K562 (cell line): Measurements from ENCODE around the gene RECQL5. TPM values are rescaled to one million over a fixed set of nuclear protein-coding genes. Genes with fewer than 3 reads are reported as not detected.

Experiments
- ATAC-seq: fragments of 200-7000 bp; cut with Tn5 transposase; 3 replicates; pipeline ENCODE4 v1.9.1; 2020; ENCODE audit warnings: moderate library complexity
- BruUV-seq: library from RNA; stranded (reverse); fragments of 400-500 nt; replicated peaks from 2 replicates; lab custom pipeline; 2021; lab: Mats Ljungman, UMichigan
- CTCF ChIA-PET: fragments of 300-600 bp; formaldehyde crosslinking; extraction: SDS; loops from one replicate; lab custom pipeline; 2021; ENCODE audit warnings: low intra/inter-chr PET ratio; lab: Yijun Ruan, JAX
- POLR2A ChIA-PET: fragments of 300-600, 350-650 bp; sonication (Branson Sonifier 250); formaldehyde crosslinking; extraction: SDS; loops from one replicate; lab custom pipeline; 2021; ENCODE audit warnings: antibody characterized with exemption, inconsistent platforms; lab: Yijun Ruan, JAX
- DNase-seq, 4 experiments: peaks; one replicate each; pipeline versions ENCODE4 v3.0.0 to v3.0.0-alpha.2; 2011 to 2018; ENCODE audit warnings: low spot score in 3 of 4, mixed read lengths in 3 of 4; ENCODE audit errors: extremely low read depth in 1 of 4
- FAIRE-seq: peaks from 2 replicates; lab custom pipeline; 2011; peaks lifted over from hg19 to GRCh38; lab: Jason Lieb, UNC
- H2AFZ ChIP-seq: 2 replicates; pipeline ENCODE4 v1.6.0; 2011; ENCODE audit warnings: low read depth, low read length, control low read depth, inconsistent platforms
- H3K27ac ChIP-seq: fragments of 200-600 bp; 3 replicates; pipeline ENCODE4 v1.8.0; 2011; ENCODE audit warnings: low read depth, mild to moderate bottlenecking, control low read depth, inconsistent platforms, low read length, moderate library complexity, mixed read lengths; ENCODE audit errors: extremely low read depth
- H3K27me3 ChIP-seq, 2 experiments: fragments of 300-600 bp in 1 of 2; 2 replicates in 1 of 2; 3 replicates in 1 of 2; pipeline versions ENCODE4 v1.6.0 to v1.8.0; 2011; ENCODE audit warnings: inconsistent platforms in 2 of 2, low read length in 2 of 2, mild to moderate bottlenecking in 1 of 2, mixed read lengths in 1 of 2, moderate library complexity in 1 of 2; ENCODE audit not compliant: control insufficient read depth in 2 of 2, insufficient read depth in 2 of 2
- H3K36me3 ChIP-seq: fragments of 300-600 bp; 3 replicates; pipeline ENCODE4 v1.8.0; 2011; ENCODE audit warnings: mild to moderate bottlenecking, low read length, inconsistent platforms; ENCODE audit not compliant: control insufficient read depth, insufficient read depth
- H3K4me1 ChIP-seq, 2 experiments: fragments of 200-600 bp in 1 of 2; replicated peaks in 1 of 2; 2 replicates in 1 of 2; 3 replicates in 1 of 2; pipeline versions ENCODE4 v1.5.1 to v1.8.0; 2011; ENCODE audit warnings: inconsistent platforms in 2 of 2, low read length in 2 of 2, mild to moderate bottlenecking in 1 of 2, mixed read lengths in 1 of 2, moderate library complexity in 1 of 2; ENCODE audit not compliant: control insufficient read depth in 2 of 2, insufficient read depth in 2 of 2
- H3K4me2 ChIP-seq: 2 replicates; pipeline ENCODE4 v1.6.1; 2011; ENCODE audit warnings: low read length, control low read depth, inconsistent platforms, mixed read lengths; ENCODE audit not compliant: insufficient read depth
- H3K4me3 ChIP-seq: fragments of 200-600 bp; sonication (generic), shearing (Covaris generic); 2 replicates; pipeline ENCODE4 v1.5.1; 2016; ENCODE audit warnings: control low read depth, inconsistent platforms
- H3K79me2 ChIP-seq: fragments of 200-600 bp; 3 replicates; pipeline ENCODE4 v1.8.0; 2011; ENCODE audit warnings: low read length, inconsistent platforms; ENCODE audit not compliant: control insufficient read depth, insufficient read depth
- H3K9ac ChIP-seq, 2 experiments: 2 replicates each; pipeline versions ENCODE4 v1.6.0 to v1.6.1; 2011; ENCODE audit warnings: low read depth in 2 of 2, low read length in 2 of 2, control low read depth in 1 of 2, inconsistent platforms in 1 of 2, mild to moderate bottlenecking in 1 of 2, mixed read lengths in 1 of 2; ENCODE audit not compliant: insufficient read depth in 1 of 2
- H3K9me1 ChIP-seq: one replicate; pipeline ENCODE4 v1.6.0; 2011; ENCODE audit warnings: inconsistent platforms, mild to moderate bottlenecking, low read length, moderate library complexity; ENCODE audit not compliant: control insufficient read depth, insufficient read depth
- H3K9me3 ChIP-seq: replicated peaks from 2 replicates; pipeline ENCODE4 v1.5.1; 2011; ENCODE audit warnings: low read depth, low read length, inconsistent platforms; ENCODE audit not compliant: control insufficient read depth, insufficient read depth
- H4K20me1 ChIP-seq: replicated peaks from 2 replicates; pipeline ENCODE4 v1.6.1; 2011; ENCODE audit warnings: low read length, inconsistent platforms, mixed read lengths; ENCODE audit not compliant: control insufficient read depth, insufficient read depth
- BRD4 ChIP-seq: fragments of 200-600 bp; sonication (generic); IDR thresholded peaks from 2 replicates; pipeline ENCODE4 v1.6.1; 2017; ENCODE audit warnings: inconsistent platforms
- E2F6 ChIP-seq, 2 experiments: IDR thresholded peaks; 2 replicates each; pipeline ENCODE4 v1.6.1; 2011; ENCODE audit warnings: borderline replicate concordance in 1 of 2, control low read depth in 1 of 2, low read depth in 1 of 2, low read length in 1 of 2, mild to moderate bottlenecking in 1 of 2, mixed read lengths in 1 of 2, moderate library complexity in 1 of 2; ENCODE audit not compliant: insufficient read depth in 1 of 2, insufficient read length in 1 of 2, poor library complexity in 1 of 2, severe bottlenecking in 1 of 2; ENCODE audit errors: extremely low read depth in 1 of 2
- NBN ChIP-seq: fragments of 450-650 bp; IDR thresholded peaks from 2 replicates; pipeline ENCODE4 v1.6.1; 2016; ENCODE audit warnings: low read depth, mild to moderate bottlenecking
- RFX5 ChIP-seq: IDR thresholded peaks from 2 replicates; pipeline ENCODE4 v1.6.1; 2011; ENCODE audit warnings: low read depth, mild to moderate bottlenecking, improper control_type of control experiment, low read length
- TEAD1 ChIP-seq, 2 experiments: fragments of 450-650 bp in 1 of 2; sonication (generic) in 1 of 2; formaldehyde crosslinking; IDR thresholded peaks; 2 replicates each; pipeline versions ENCODE4 v1.4.0 to v1.8.0; 2020 to 2022; ENCODE audit warnings: mild to moderate bottlenecking in 2 of 2, missing genetic modification reagents in 1 of 2
- TSC22D4 ChIP-seq: fragments of 450-650 bp; IDR thresholded peaks from 2 replicates; pipeline ENCODE4 v1.6.1; 2016; ENCODE audit warnings: missing genetic modification characterization, missing biosample characterization, control low read depth
- ZNF277 ChIP-seq: fragments of 250-450 bp; sonication (Bioruptor Pico); IDR thresholded peaks from 2 replicates; pipeline ENCODE4 v1.8.0; 2022; ENCODE audit warnings: inconsistent platforms, mild to moderate bottlenecking, moderate library complexity, borderline replicate concordance
- ZNF561 ChIP-seq: fragments of 450-650 bp; formaldehyde crosslinking; conservative IDR thresholded peaks from 2 replicates; pipeline ENCODE4 v1.4.0; 2020; ENCODE audit warnings: mild to moderate bottlenecking, moderate library complexity
- WGBS: fragments of 100-300 bp; shearing (Covaris generic); methylation state at CpG from one replicate; pipeline ENCODE4 v1.1.6; 2016; ENCODE audit warnings: low coverage, mixed read lengths; ENCODE audit not compliant: insufficient coverage; ENCODE audit errors: missing lambda C conversion rate; 5-methylcytosine and 5-hydroxymethylcytosine counted together
- in situ Hi-C: fragments of 300-500 bp; cut with MboI; formaldehyde crosslinking; loops from 4 replicates; pipeline ENCODE4 v1.15.0; 2018; ENCODE audit warnings: inconsistent platforms, mixed read lengths
- intact Hi-C: fragments of 100-400 bp; cut with micrococcal nuclease; formaldehyde crosslinking; loops from 2 replicates; pipeline ENCODE4 v1.14.2; 2022
- polyA plus RNA-seq, 8 experiments: library from polyadenylated mRNA; depleted of rRNA in 4 of 8; stranded (reverse) in 5 of 8; unstranded in 3 of 8; fragments of >200 nt; fragmentation: Nextera tagmentation in 2 of 8; fragmentation: Illumina TruSeq in 1 of 8; extraction: Ambion mirVana in 2 of 8; extraction: Trizol in 1 of 8; gene quantifications; 2 replicates each; pipeline versions ENCODE4 v1.2.1 to v1.2.3, GENCODE V29; 2011 to 2014; ENCODE audit warnings: inconsistent platforms in 1 of 8, missing spikeins in 1 of 8
- total RNA-seq, 7 experiments: library from RNA; depleted of rRNA in 6 of 7; stranded (reverse); fragments of >200 nt in 6 of 7; fragmentation: Illumina TruSeq in 2 of 7; extraction: Trizol in 2 of 7; gene quantifications; 2 replicates each; pipeline versions ENCODE4 v1.2.1 to v1.2.3, GENCODE V29; 2011 to 2021; ENCODE audit warnings: low replicate concordance in 1 of 7

Gene RECQL5
- total and polyA plus RNA-seq, 9 of the 15 experiments (the other 6 are each of a cell fraction or from before 2014, with no cell fraction given) = 4.1 to 34.8 (median 16.4) TPM

- TF ChIP-seq TEAD1 (CRISPR knock-in tag; IDR thresholded peaks at IDR 0.05) = no peak
- TF ChIP-seq ZNF561 = no peak
- no peak for TF ChIP-seq ZNF277 (CRISPR knock-in tag)
- no peak for TF ChIP-seq NBN
- no peak for TF ChIP-seq TSC22D4
- no peak for TF ChIP-seq BRD4
Observed at GRCh38 chr17:75693500-75694481, 26.8 kb upstream of the RECQL5 start (continued).

- Histone ChIP-seq H3K27me3 (no peaks in the 10 kb centered on the region), H2AFZ (no peak overlapping the region), H4K20me1 (0 out of 2 replicates have a peak, but pooled peaks cover 11% of the 10 kb centered on the region), H3K9ac (0 out of 4 replicates have a peak overlapping the region, but pooled peaks of 1 of the 2 experiments have one; percentile 43), H3K4me3 (no peak overlapping the region), H3K4me2 (no peak overlapping the region), H3K9me3 (no peaks in the 10 kb centered on the region), H3K9me1 (peaks cover 5% of the 10 kb centered on the region), H3K4me1 (no peaks in the 10 kb centered on the region; a peak in 1 of 5 replicates), H3K36me3 (peaks cover 76% of the 10 kb centered on the region; the same call in 2 of the 3 replicates), H3K27ac (no peak overlapping the region), H3K79me2 (0 out of 3 replicates have a peak, but pooled peaks cover 8% of the 10 kb centered on the region)
- POLR2A ChIA-PET = interaction anchor here (0.6 to 1.4 kb wide), 4 partner anchors 9 to 85 kb away, joined by 3 to 13 read pairs (median 4); no protein-coding TSS in a partner anchor
- BruUV-seq = no TSS peak
- intact Hi-C loops = no loop called here
- in situ Hi-C loops = no loop called here
- WGBS = 91% methylated on average over 13 of the region's 13 CpGs
- FAIRE-seq (no peak), ATAC-seq (no peak), DNase-seq (no peak)
- CTCF ChIA-PET = no interaction called here
- TF ChIP-seq E2F6 (IDR thresholded peaks at IDR 0.05; ENCODE audit: borderline replicate concordance in 1 of 2, extremely low read depth in 1 of 2, insufficient read depth in 1 of 2, insufficient read length in 1 of 2, low read depth in 1 of 2, low read length in 1 of 2, poor library complexity in 1 of 2, severe bottlenecking in 1 of 2) = no peak
- TF ChIP-seq RFX5 = no peak
Observed at GRCh38 chr17:75692976-75693375, 26.0 kb upstream of the RECQL5 start.
